ENCODE results near the gene SMAD3. TPM values are rescaled to one million over a fixed set of nuclear protein-coding genes. Genes with fewer than 3 reads are reported as not detected.

SMAD3 gene
- polyA plus RNA-seq, 1 donor from 2014 or later, result 1.0 TPM

DNA sequence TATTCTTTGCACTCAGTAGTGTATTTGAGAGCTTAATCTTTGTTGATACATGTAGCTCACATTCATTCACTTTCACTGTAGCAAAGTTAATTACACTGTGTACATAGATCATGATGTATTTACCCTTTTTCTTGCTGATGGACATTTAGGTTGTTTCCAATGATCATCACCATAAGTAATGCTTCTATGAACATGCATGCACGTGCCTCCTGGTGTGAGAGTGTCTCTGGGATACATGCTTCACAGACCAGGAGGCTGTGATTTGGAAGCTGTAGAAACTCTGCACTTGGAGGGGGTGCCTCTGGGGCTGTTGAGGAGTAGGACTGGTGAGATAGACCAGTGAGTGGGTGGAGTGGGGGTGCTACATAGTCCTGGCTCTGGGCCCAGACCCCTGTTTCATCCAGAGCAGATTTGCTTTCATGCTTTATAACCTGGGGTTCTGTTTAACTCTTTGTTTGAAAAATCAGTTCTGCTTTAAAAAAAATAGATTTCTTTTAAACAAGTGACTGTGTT, 18.2 kb upstream of the SMAD3 start:
- no peaks in the 10 kb centered on the region for H3F3A ChIP-seq (ENCODE audit: insufficient read depth, low read length, poor library complexity, severe bottlenecking)
- no peak overlapping the region for H3K27ac ChIP-seq (ENCODE audit: low read length)
- H3K79me2 ChIP-seq (replicated peaks; ENCODE audit: insufficient read depth, low read length), result no peaks in the 10 kb centered on the region
- no peaks in the 10 kb centered on the region for H3K27me3 ChIP-seq (ENCODE audit: insufficient read depth, low read depth, low read length)
- H3K9me2 ChIP-seq (ENCODE audit: insufficient read depth, low read length), result no peaks in the 10 kb centered on the region
- no peaks in the 10 kb centered on the region for H3K9me3 ChIP-seq (ENCODE audit: low read length)
- no peaks in the 10 kb centered on the region for H4K20me1 ChIP-seq (ENCODE audit: insufficient read depth)
- H3K4me3 ChIP-seq (ENCODE audit: low read length), result no peak overlapping the region
- no peak overlapping the region for H3K9ac ChIP-seq (ENCODE audit: low read length)
- no peak overlapping the region for H3K4me2 ChIP-seq (ENCODE audit: low read length)
- no peak overlapping the region for H2AFZ ChIP-seq (ENCODE audit: low read depth, low read length)
- no peaks in the 10 kb centered on the region for H3K36me3 ChIP-seq (ENCODE audit: insufficient read depth, low read length)
- TF ChIP-seq RAD21 (conservative IDR thresholded peaks at IDR 0.05), result no peak
- no peak for TF ChIP-seq POLR2AphosphoS5 (IDR thresholded peaks at IDR 0.05)
- TF ChIP-seq TAF1 (IDR thresholded peaks at IDR 0.05; ENCODE audit: low read depth), result no peak
- TF ChIP-seq SMC3 (conservative IDR thresholded peaks at IDR 0.05; ENCODE audit: poor library complexity), result no peak
- TF ChIP-seq, protein P1, sequence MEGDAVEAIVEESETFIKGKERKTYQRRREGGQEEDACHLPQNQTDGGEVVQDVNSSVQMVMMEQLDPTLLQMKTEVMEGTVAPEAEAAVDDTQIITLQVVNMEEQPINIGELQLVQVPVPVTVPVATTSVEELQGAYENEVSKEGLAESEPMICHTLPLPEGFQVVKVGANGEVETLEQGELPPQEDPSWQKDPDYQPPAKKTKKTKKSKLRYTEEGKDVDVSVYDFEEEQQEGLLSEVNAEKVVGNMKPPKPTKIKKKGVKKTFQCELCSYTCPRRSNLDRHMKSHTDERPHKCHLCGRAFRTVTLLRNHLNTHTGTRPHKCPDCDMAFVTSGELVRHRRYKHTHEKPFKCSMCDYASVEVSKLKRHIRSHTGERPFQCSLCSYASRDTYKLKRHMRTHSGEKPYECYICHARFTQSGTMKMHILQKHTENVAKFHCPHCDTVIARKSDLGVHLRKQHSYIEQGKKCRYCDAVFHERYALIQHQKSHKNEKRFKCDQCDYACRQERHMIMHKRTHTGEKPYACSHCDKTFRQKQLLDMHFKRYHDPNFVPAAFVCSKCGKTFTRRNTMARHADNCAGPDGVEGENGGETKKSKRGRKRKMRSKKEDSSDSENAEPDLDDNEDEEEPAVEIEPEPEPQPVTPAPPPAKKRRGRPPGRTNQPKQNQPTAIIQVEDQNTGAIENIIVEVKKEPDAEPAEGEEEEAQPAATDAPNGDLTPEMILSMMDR (IDR thresholded peaks at IDR 0.05; ENCODE audit: poor library complexity, severe bottlenecking), result no peak
- TF ChIP-seq EP300 (conservative IDR thresholded peaks at IDR 0.05; ENCODE audit: poor library complexity, severe bottlenecking), result no peak
- TF ChIP-seq, protein P2, sequence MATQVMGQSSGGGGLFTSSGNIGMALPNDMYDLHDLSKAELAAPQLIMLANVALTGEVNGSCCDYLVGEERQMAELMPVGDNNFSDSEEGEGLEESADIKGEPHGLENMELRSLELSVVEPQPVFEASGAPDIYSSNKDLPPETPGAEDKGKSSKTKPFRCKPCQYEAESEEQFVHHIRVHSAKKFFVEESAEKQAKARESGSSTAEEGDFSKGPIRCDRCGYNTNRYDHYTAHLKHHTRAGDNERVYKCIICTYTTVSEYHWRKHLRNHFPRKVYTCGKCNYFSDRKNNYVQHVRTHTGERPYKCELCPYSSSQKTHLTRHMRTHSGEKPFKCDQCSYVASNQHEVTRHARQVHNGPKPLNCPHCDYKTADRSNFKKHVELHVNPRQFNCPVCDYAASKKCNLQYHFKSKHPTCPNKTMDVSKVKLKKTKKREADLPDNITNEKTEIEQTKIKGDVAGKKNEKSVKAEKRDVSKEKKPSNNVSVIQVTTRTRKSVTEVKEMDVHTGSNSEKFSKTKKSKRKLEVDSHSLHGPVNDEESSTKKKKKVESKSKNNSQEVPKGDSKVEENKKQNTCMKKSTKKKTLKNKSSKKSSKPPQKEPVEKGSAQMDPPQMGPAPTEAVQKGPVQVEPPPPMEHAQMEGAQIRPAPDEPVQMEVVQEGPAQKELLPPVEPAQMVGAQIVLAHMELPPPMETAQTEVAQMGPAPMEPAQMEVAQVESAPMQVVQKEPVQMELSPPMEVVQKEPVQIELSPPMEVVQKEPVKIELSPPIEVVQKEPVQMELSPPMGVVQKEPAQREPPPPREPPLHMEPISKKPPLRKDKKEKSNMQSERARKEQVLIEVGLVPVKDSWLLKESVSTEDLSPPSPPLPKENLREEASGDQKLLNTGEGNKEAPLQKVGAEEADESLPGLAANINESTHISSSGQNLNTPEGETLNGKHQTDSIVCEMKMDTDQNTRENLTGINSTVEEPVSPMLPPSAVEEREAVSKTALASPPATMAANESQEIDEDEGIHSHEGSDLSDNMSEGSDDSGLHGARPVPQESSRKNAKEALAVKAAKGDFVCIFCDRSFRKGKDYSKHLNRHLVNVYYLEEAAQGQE (IDR thresholded peaks at IDR 0.05; ENCODE audit: borderline replicate concordance), result no peak
- no peak for TF ChIP-seq MXI1 (conservative IDR thresholded peaks at IDR 0.05; ENCODE audit: poor library complexity, severe bottlenecking)
- no peak for TF ChIP-seq EZH2 (IDR thresholded peaks at IDR 0.05; ENCODE audit: borderline replicate concordance, insufficient read depth, low read length, poor library complexity, severe bottlenecking)

- Histone ChIP-seq H3K9me2 (ENCODE audit: insufficient read depth, low read length) (no peaks in the 10 kb centered on the region), H4K20me1 (ENCODE audit: insufficient read depth) (no peaks in the 10 kb centered on the region), H3K27me3 (ENCODE audit: insufficient read depth, low read depth, low read length) (no peaks in the 10 kb centered on the region), H3K79me2 (replicated peaks; ENCODE audit: insufficient read depth, low read length) (no peaks in the 10 kb centered on the region), H3K36me3 (ENCODE audit: insufficient read depth, low read length) (no peaks in the 10 kb centered on the region), H3K27ac (ENCODE audit: low read length) (no peak overlapping the region), H3F3A (ENCODE audit: insufficient read depth, low read length, poor library complexity, severe bottlenecking) (no peaks in the 10 kb centered on the region), H3K9me3 (ENCODE audit: low read length) (no peaks in the 10 kb centered on the region), H3K4me3 (ENCODE audit: low read length) (no peak overlapping the region), H3K4me2 (ENCODE audit: low read length) (no peak overlapping the region), H2AFZ (ENCODE audit: low read depth, low read length) (no peak overlapping the region), H3K9ac (ENCODE audit: low read length) (no peak overlapping the region)
- TF ChIP-seq MXI1 (conservative IDR thresholded peaks at IDR 0.05; ENCODE audit: poor library complexity, severe bottlenecking), result no peak
- no peak for TF ChIP-seq RAD21 (conservative IDR thresholded peaks at IDR 0.05)
- TF ChIP-seq SMC3 (conservative IDR thresholded peaks at IDR 0.05; ENCODE audit: poor library complexity), result no peak
- no peak for TF ChIP-seq POLR2AphosphoS5 (IDR thresholded peaks at IDR 0.05)
- TF ChIP-seq EZH2 (IDR thresholded peaks at IDR 0.05; ENCODE audit: borderline replicate concordance, insufficient read depth, low read length, poor library complexity, severe bottlenecking), result no peak
- TF ChIP-seq, protein P1 (IDR thresholded peaks at IDR 0.05; ENCODE audit: poor library complexity, severe bottlenecking), result no peak
- TF ChIP-seq EP300 (conservative IDR thresholded peaks at IDR 0.05; ENCODE audit: poor library complexity, severe bottlenecking), result no peak
- TF ChIP-seq, protein P2 (IDR thresholded peaks at IDR 0.05; ENCODE audit: borderline replicate concordance), result no peak
- no peak for TF ChIP-seq TAF1 (IDR thresholded peaks at IDR 0.05; ENCODE audit: low read depth)
Measured at GRCh38 chr15:67048281-67049279, 16.8 kb upstream of the SMAD3 start.

Measured in neural cell (in vitro differentiated cells).